A549 treated with CpdA at 1 μM for 4 hours (cell line): ENCODE data around the gene ARMCX1. TPM values are rescaled to one million over a fixed set of nuclear protein-coding genes. Genes with fewer than 3 reads are reported as not detected.

Source experiments
- total RNA-seq: library from RNA; stranded (reverse); fragments of 200-300 nt; extraction: Qiagen RNA extraction; gene quantifications from 5 replicates; pipeline ENCODE4 v1.2.3, GENCODE V29; 2022; ENCODE audit warnings: low read depth

Gene ARMCX1
- total RNA-seq, result 0.16 to 0.34 TPM (median 0.29 TPM) in 5 replicates

DNA sequence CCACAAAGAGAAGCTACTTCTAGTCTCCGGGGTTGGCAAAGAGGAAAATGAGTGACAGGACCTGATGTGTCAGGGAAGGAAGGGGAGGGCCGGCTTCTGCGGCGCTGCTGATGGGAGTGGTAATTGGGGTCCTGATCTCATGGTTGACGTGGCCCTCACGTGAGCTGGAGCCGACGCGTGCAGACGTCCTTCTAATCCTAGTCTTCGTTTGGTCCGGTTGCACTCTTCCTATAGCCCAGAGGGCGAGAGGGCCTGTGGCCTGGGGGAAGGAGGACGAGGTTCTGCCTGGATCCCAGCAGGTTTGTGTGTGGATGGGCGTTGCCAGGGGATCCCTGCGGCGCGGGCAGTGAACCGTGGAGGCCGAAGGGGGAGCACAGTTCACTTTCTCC lies at the start of gene ARMCX1:
Gene ARMCX1 (plus strand): TSS at position 186 of the 389 bp plus-strand sequence. CDS start 2,384 bp downstream, outside the sequence.

Other genes starting within 250 kb of the ARMCX1 start
- gene TIMM8A, start 201.8 kb upstream of the ARMCX1 start, total RNA-seq, result 28.0 to 32.1 TPM (median 29.8 TPM) in 5 replicates
- gene BTK, start 164.4 kb upstream of the ARMCX1 start, total RNA-seq, result 0.09 to 0.24 TPM (median 0.15 TPM) in 5 replicates
- gene RPL36A, start 159.5 kb upstream of the ARMCX1 start, total RNA-seq, result 2,377 to 3,392 TPM (median 2,533 TPM) in 5 replicates
- gene GLA, start 142.6 kb upstream of the ARMCX1 start, total RNA-seq, result 192 to 225 TPM (median 199 TPM) in 5 replicates
- 57.2 to 74.9 TPM (median 63.9 TPM) in 5 replicates for gene HNRNPH2, start 142.3 kb upstream of the ARMCX1 start, total RNA-seq
- 0.43 to 0.90 TPM (median 0.45 TPM) in 5 replicates for gene ARMCX4, start 65.1 kb upstream of the ARMCX1 start, total RNA-seq
- gene ARMCX6, start 67.5 kb downstream of the ARMCX1 start, total RNA-seq, result 42.0 to 46.9 TPM (median 46.6 TPM) in 5 replicates
- 18.9 to 30.7 TPM (median 20.7 TPM) in 5 replicates for gene ARMCX3, start 72.6 kb downstream of the ARMCX1 start, total RNA-seq
- 0.07 TPM in 1 of 5 replicates, not detected in the others for gene ARMCX2, start 109.3 kb downstream of the ARMCX1 start, total RNA-seq